Naive thymus-derived CD4-positive, alpha-beta T cell (primary cell): ENCODE results near the gene ACAP2. TPM values are rescaled to one million over a fixed set of nuclear protein-coding genes. Genes with fewer than 3 reads are reported as not detected.

Source experiments
- ATAC-seq: fragments of 150-1000 bp; cut with Tn5 transposase; 2 replicates; pipeline ENCODE4 v1.10.0; 2021; ENCODE audit warnings: mild to moderate bottlenecking, moderate library complexity
- CTCF ChIA-PET: fragments of 350-600 bp; sonication (Branson Sonifier 250); formaldehyde crosslinking; loops from one replicate; lab custom pipeline; 2021; ENCODE audit warnings: antibody characterized with exemption; lab: Charles Lee
- POLR2A ChIA-PET: fragments of 350-600 bp; sonication (Branson Sonifier 250); formaldehyde crosslinking; loops from one replicate; lab custom pipeline; 2021; ENCODE audit warnings: antibody characterized with exemption, inconsistent platforms; lab: Charles Lee
- DNase-seq, 9 donors: peaks; one replicate each; pipeline versions ENCODE4 v3.0.0 to v3.0.0-alpha.2; 2020 to 2022; ENCODE audit warnings: mixed read lengths in 1 of 9
- H3K27ac ChIP-seq: one replicate; pipeline ENCODE4 v1.7.0; 2013; ENCODE audit warnings: mild to moderate bottlenecking, low read depth, low read length, moderate library complexity
- H3K27me3 ChIP-seq, 2 donors: one replicate each; pipeline ENCODE4 v1.7.0; 2013; ENCODE audit warnings: low read length in 2 of 2, mild to moderate bottlenecking in 2 of 2, moderate library complexity in 2 of 2; ENCODE audit not compliant: control insufficient read depth in 2 of 2, insufficient read depth in 2 of 2
- H3K36me3 ChIP-seq, 3 experiments: 1 replicate in 2 of 3; 2 replicates in 1 of 3; pipeline ENCODE4 v1.7.0; 2013; ENCODE audit warnings: low read length in 3 of 3, mild to moderate bottlenecking in 3 of 3, moderate library complexity in 1 of 3; ENCODE audit not compliant: insufficient read depth in 3 of 3, control insufficient read depth in 2 of 3
- H3K4me1 ChIP-seq, 2 donors: one replicate each; pipeline ENCODE4 v1.7.0; 2013; ENCODE audit warnings: low read length in 2 of 2, mild to moderate bottlenecking in 2 of 2, moderate library complexity in 1 of 2; ENCODE audit not compliant: control insufficient read depth in 2 of 2, insufficient read depth in 2 of 2
- H3K4me3 ChIP-seq: 2 replicates; pipeline ENCODE4 v1.7.0; 2013; ENCODE audit warnings: mild to moderate bottlenecking, low read length
- H3K9me3 ChIP-seq, 3 experiments: 1 replicate in 2 of 3; 2 replicates in 1 of 3; pipeline ENCODE4 v1.7.0; 2013; ENCODE audit warnings: low read length in 3 of 3; ENCODE audit not compliant: control insufficient read depth in 2 of 3
- H3K27ac Mint-ChIP-seq, 9 donors: one replicate each; pipeline ENCODE4 v1.8.0; 2020 to 2022; ENCODE audit warnings: mixed read lengths in 9 of 9, mild to moderate bottlenecking in 8 of 9, moderate library complexity in 5 of 9, inconsistent platforms in 2 of 9
- H3K27me3 Mint-ChIP-seq, 5 donors: one replicate each; pipeline ENCODE4 v1.8.0; 2021 to 2022; ENCODE audit warnings: mixed read lengths in 5 of 5, mild to moderate bottlenecking in 1 of 5
- H3K36me3 Mint-ChIP-seq, 5 donors: one replicate each; pipeline ENCODE4 v1.8.0; 2020 to 2022; ENCODE audit warnings: mixed read lengths in 5 of 5, mild to moderate bottlenecking in 3 of 5, inconsistent platforms in 1 of 5
- H3K4me1 Mint-ChIP-seq, 7 donors: one replicate each; pipeline ENCODE4 v1.8.0; 2020 to 2022; ENCODE audit warnings: mixed read lengths in 7 of 7, mild to moderate bottlenecking in 3 of 7, inconsistent platforms in 1 of 7
- H3K4me3 Mint-ChIP-seq, 10 donors: one replicate each; pipeline ENCODE4 v1.8.0; 2020 to 2022; ENCODE audit warnings: mild to moderate bottlenecking in 10 of 10, mixed read lengths in 10 of 10, moderate library complexity in 6 of 10, inconsistent platforms in 2 of 10
- H3K9me3 Mint-ChIP-seq, 11 donors: one replicate each; pipeline ENCODE4 v1.8.0; 2020 to 2022; ENCODE audit warnings: mixed read lengths in 11 of 11, mild to moderate bottlenecking in 4 of 11, inconsistent platforms in 1 of 11, moderate library complexity in 1 of 11
- intact Hi-C, 2 donors: fragments of 100-400 bp; cut with micrococcal nuclease; formaldehyde crosslinking; loops; one replicate each; pipeline ENCODE4 v1.15.1; 2023
- polyA plus RNA-seq, 2 donors: library from polyadenylated mRNA; unstranded; fragments of 300-500 nt; fragmentation: Illumina TruSeq; gene quantifications; one replicate each; pipeline ENCODE4 v1.2.3, GENCODE V29; 2021
- total RNA-seq, 6 experiments: library from RNA in 5 of 6; stranded (reverse) in 5 of 6; gene quantifications; 1 replicate in 5 of 6; 2 replicates in 1 of 6; pipeline ENCODE4 v1.2.3 and lab custom pipeline; 2021 to 2026

Gene ACAP2
- total and polyA plus RNA-seq, 7 experiments from 2014 or later = 40.1 to 111 (median 72.6) TPM

- no peaks in the 10 kb centered on the region for H3K9me3 ChIP-seq
- peaks cover 4 to 22% (median 17%) of the 10 kb centered on the region in 7 donors for H3K4me1 Mint-ChIP-seq
- no peak overlapping the region for H3K4me3 Mint-ChIP-seq
- ATAC-seq (no peak), DNase-seq (peak in 1 of 9 donors; percentile 8)
- intact Hi-C loops = no loop called here
- peak overlapping the region in 2 of 9 donors; percentile 36 to 51 for H3K27ac Mint-ChIP-seq
- peaks cover 3 to 30% (median 8%) of the 10 kb centered on the region in 5 donors for H3K36me3 Mint-ChIP-seq
- H3K27me3 Mint-ChIP-seq = peaks cover 0 to 3% (median 0%) of the 10 kb centered on the region in 5 donors
- no peaks in the 10 kb centered on the region for H3K27me3 ChIP-seq
- H3K27ac ChIP-seq = no peak overlapping the region
- peaks cover 0 to 2% (median 0%) of the 10 kb centered on the region in 3 experiments for H3K36me3 ChIP-seq
- no peak overlapping the region for H3K4me3 ChIP-seq
- H3K4me1 ChIP-seq = no peaks in the 10 kb centered on the region
- H3K9me3 Mint-ChIP-seq = peaks cover 0 to 7% (median 0%) of the 10 kb centered on the region in 11 donors
- ChIA-PET POLR2A (no interaction called here), CTCF (interaction anchor here (0.6 kb wide), 1 partner anchor 111 kb away, joined by 3 read pairs; no protein-coding TSS in a partner anchor)
Measured at GRCh38 chr3:195226445-195226844, 216.4 kb downstream of the ACAP2 start.

- peaks cover 4 to 22% (median 17%) of the 10 kb centered on the region in 7 donors for H3K4me1 Mint-ChIP-seq
Measured at GRCh38 chr3:195224980-195225580, 217.7 kb downstream of the ACAP2 start.

More at GRCh38 chr3:195224980-195225580, 217.7 kb downstream of the ACAP2 start:
- H3K27ac Mint-ChIP-seq = peak overlapping the region in 1 of 9 donors; percentile 5
- DNase-seq (no peak), ATAC-seq (no peak)
- H3K9me3 ChIP-seq = no peaks in the 10 kb centered on the region
- ChIA-PET POLR2A (no interaction called here), CTCF (no interaction called here)
- no peak overlapping the region for H3K4me3 Mint-ChIP-seq
- H3K27me3 ChIP-seq = no peaks in the 10 kb centered on the region
- H3K27ac ChIP-seq = no peak overlapping the region
- H3K4me3 ChIP-seq = no peak overlapping the region
- intact Hi-C loops = no loop called here
- peaks cover 0 to 11% (median 0%) of the 10 kb centered on the region in 11 donors for H3K9me3 Mint-ChIP-seq
- no peaks in the 10 kb centered on the region for H3K4me1 ChIP-seq
- H3K36me3 ChIP-seq = peaks cover 0 to 2% (median 0%) of the 10 kb centered on the region in 3 experiments
- no peaks in the 10 kb centered on the region for H3K27me3 Mint-ChIP-seq
- peaks cover 5 to 42% (median 18%) of the 10 kb centered on the region in 5 donors for H3K36me3 Mint-ChIP-seq

Other genes starting within 250 kb of the ACAP2 start
- 10 to 100 TPM in 1 of 5 experiments, 1 to 10 TPM in 4; 4.1 to 11.7 (median 9.1) TPM for gene XXYLT1, start 171.9 kb downstream of the ACAP2 start, total RNA-seq
- 1 to 10 TPM; 4.5 to 7.2 TPM for gene XXYLT1, start 171.9 kb downstream of the ACAP2 start, polyA plus RNA-seq
- gene PPP1R2, start 100.3 kb upstream of the ACAP2 start, total RNA-seq = 100 to 1,000 TPM in 4 of 5 experiments, 10 to 100 TPM in 1; 76.1 to 160 (median 150) TPM
- gene PPP1R2, start 100.3 kb upstream of the ACAP2 start, polyA plus RNA-seq = 100 to 1,000 TPM; 299 to 329 TPM
- under 1 TPM in 1 of 5 experiments, not detected in 4; 0.56 TPM for gene APOD, start 140.9 kb upstream of the ACAP2 start, total RNA-seq
- gene APOD, start 140.9 kb upstream of the ACAP2 start, polyA plus RNA-seq = not detected